ENCODE measurements around the gene B4GALT5.

B4GALT5 gene

GRCh38 chr20:49711667-49711987, 2.1 kb downstream of the B4GALT5 start:
- TF ChIP-seq TSHZ2 (CRISPR knock-in tag; IDR thresholded peaks at IDR 0.05) (no peak), ZC3H10 (CRISPR knock-in tag; IDR thresholded peaks at IDR 0.05) (no peak), ZNF565 (CRISPR knock-in tag; conservative IDR thresholded peaks at IDR 0.05; ENCODE audit: low read depth) (no peak), ZFP30 (CRISPR knock-in tag; IDR thresholded peaks at IDR 0.05) (no peak), CSDC2 (CRISPR knock-in tag; IDR thresholded peaks at IDR 0.05) (no peak), ISL1 (CRISPR knock-in tag; IDR thresholded peaks at IDR 0.05) (no peak), TOX (CRISPR knock-in tag; IDR thresholded peaks at IDR 0.05; ENCODE audit: borderline replicate concordance) (no peak), PATZ1 (CRISPR knock-in tag; IDR thresholded peaks at IDR 0.05; ENCODE audit: borderline replicate concordance) (no peak), BACH2 (CRISPR knock-in tag; IDR thresholded peaks at IDR 0.05; ENCODE audit: borderline replicate concordance) (no peak), OSR1 (CRISPR knock-in tag; IDR thresholded peaks at IDR 0.05) (no peak), ZNF8 (CRISPR knock-in tag; IDR thresholded peaks at IDR 0.05) (no peak), ZFP3 (CRISPR knock-in tag; IDR thresholded peaks at IDR 0.05) (no peak)
- no peak for ATAC-seq

GRCh38 chr20:49710971-49711666, 2.6 kb downstream of the B4GALT5 start:
- no peak for ATAC-seq
- no peak for TF ChIP-seq CSRNP3 (CRISPR knock-in tag; IDR thresholded peaks at IDR 0.05)
- TF ChIP-seq TOX (CRISPR knock-in tag; IDR thresholded peaks at IDR 0.05; ENCODE audit: borderline replicate concordance): no peak
- TF ChIP-seq ARNTL (CRISPR knock-in tag; IDR thresholded peaks at IDR 0.05; ENCODE audit: borderline replicate concordance, low read depth): no peak
- no peak for TF ChIP-seq TSHZ2 (CRISPR knock-in tag; IDR thresholded peaks at IDR 0.05)
- TF ChIP-seq RARB (CRISPR knock-in tag; IDR thresholded peaks at IDR 0.05): no peak
- no peak for TF ChIP-seq ZNF8 (CRISPR knock-in tag; IDR thresholded peaks at IDR 0.05)
- no peak for TF ChIP-seq ZC3H10 (CRISPR knock-in tag; IDR thresholded peaks at IDR 0.05)
- no peak for TF ChIP-seq GLIS3 (CRISPR knock-in tag; IDR thresholded peaks at IDR 0.05)
- TF ChIP-seq BACH2 (CRISPR knock-in tag; IDR thresholded peaks at IDR 0.05; ENCODE audit: borderline replicate concordance): no peak
- TF ChIP-seq TCF4 (CRISPR knock-in tag; IDR thresholded peaks at IDR 0.05; ENCODE audit: borderline replicate concordance): no peak
- TF ChIP-seq ZFP30 (CRISPR knock-in tag; IDR thresholded peaks at IDR 0.05): no peak
- TF ChIP-seq ZNF565 (CRISPR knock-in tag; conservative IDR thresholded peaks at IDR 0.05; ENCODE audit: low read depth): no peak
- TF ChIP-seq OSR1 (CRISPR knock-in tag; IDR thresholded peaks at IDR 0.05): no peak
- no peak for TF ChIP-seq ZNF70 (CRISPR knock-in tag; IDR thresholded peaks at IDR 0.05)
- TF ChIP-seq ZFP3 (CRISPR knock-in tag; IDR thresholded peaks at IDR 0.05): no peak
- no peak for TF ChIP-seq CREB5 (CRISPR knock-in tag; IDR thresholded peaks at IDR 0.05; ENCODE audit: low read depth)
- TF ChIP-seq CSDC2 (CRISPR knock-in tag; IDR thresholded peaks at IDR 0.05): no peak
- no peak for TF ChIP-seq SNAI2 (CRISPR knock-in tag; IDR thresholded peaks at IDR 0.05)
- no peak for TF ChIP-seq PATZ1 (CRISPR knock-in tag; IDR thresholded peaks at IDR 0.05; ENCODE audit: borderline replicate concordance)

All from SK-N-SH treated with all-trans-retinoic acid at 6 μM for 48 hours (cell line).